GM21381 (cell line): Measurements from ENCODE around the gene CCL21.
A peak's percentile ranks its signal among the peaks of the same experiment; 100 is the strongest.

Experiments
- ATAC-seq: cut with Tn5 transposase; IDR thresholded peaks from one replicate; pipeline ENCODE4 v1.9.1; 2021; ENCODE audit warnings: mild to moderate bottlenecking, moderate library complexity; ENCODE audit not compliant: unreplicated experiment

The CCL21 gene

GRCh38 chr9:34675048-34675714 is 34.8 kb downstream of the CCL21 start:
- no peak for ATAC-seq

DNA sequence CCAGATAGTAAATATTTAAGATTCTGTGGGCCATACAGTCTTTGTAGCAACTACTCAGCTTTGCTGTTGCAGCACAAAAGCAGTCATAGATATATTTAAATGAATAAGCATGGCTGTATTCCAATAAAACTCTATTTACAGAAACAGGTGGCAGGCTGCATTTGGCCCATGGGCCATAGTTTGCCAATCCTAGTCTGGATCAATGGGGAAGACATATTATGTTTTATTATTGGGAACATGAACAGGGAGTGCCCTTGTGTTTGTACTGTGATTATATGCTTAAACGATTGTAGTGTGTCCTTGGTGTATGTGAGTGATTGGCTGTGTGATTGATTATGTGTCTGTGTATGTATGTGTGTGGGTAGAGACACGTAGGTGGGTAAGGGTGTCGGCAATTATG is 35.5 kb downstream of the CCL21 start:
- ATAC-seq, result no peak

GRCh38 chr9:34671307-34671706 is 38.6 kb downstream of the CCL21 start:
- ATAC-seq, result no peak

GRCh38 chr9:34669809-34670562 is 40.0 kb downstream of the CCL21 start:
- ATAC-seq, result no peak

DNA sequence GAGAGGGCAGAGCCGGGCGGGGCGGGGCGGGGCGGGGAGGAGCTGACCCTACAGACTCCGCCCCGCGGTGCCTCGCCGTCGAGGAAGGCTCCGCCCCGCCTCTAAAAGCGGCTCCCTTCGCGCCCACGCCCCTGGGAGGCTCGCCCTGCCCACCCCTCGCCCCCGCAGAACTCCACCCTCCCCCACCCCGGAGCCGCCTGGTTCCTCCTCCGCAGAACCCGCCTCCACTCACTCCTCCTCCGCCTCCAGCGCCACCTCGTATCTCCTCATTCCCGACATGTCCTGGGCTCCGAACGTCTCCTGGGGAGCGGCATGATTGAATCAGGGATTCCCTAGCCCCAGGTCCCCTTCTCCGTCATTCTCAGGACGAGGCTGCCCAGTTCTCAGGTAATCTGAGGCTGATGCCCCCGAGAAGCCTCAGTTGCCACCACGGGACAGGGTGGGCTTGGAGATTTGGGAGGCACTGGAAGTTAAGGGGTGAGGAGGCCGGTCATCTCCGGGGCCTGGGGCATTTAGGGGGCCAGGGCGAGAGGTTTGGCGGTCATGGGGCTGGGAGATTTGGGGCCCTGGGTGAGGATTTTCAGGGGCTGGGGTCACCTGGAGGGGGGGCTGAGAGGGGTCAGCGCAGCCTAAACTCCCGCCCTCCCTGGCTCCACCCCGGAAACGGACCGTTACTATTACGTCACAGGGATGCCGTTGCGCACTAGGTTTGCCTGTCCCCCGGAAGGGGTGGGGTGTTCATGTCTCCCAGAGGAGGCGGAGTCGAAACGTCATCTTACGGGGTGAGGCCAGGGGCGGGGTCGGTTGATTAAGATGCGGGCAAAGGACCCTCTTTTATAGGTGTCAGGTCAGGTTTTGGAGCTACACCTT is 44.3 kb downstream of the CCL21 start:
- peak; percentile 62 for ATAC-seq

GRCh38 chr9:34665067-34665380 is 44.9 kb downstream of the CCL21 start:
- ATAC-seq, result no peak

- peak; percentile 45 for ATAC-seq
These were observed 45.5 kb downstream of the CCL21 start for GRCh38 chr9:34664281-34665066.

- no peak for ATAC-seq
These were observed 46.7 kb downstream of the CCL21 start for GRCh38 chr9:34663303-34663605.

DNA sequence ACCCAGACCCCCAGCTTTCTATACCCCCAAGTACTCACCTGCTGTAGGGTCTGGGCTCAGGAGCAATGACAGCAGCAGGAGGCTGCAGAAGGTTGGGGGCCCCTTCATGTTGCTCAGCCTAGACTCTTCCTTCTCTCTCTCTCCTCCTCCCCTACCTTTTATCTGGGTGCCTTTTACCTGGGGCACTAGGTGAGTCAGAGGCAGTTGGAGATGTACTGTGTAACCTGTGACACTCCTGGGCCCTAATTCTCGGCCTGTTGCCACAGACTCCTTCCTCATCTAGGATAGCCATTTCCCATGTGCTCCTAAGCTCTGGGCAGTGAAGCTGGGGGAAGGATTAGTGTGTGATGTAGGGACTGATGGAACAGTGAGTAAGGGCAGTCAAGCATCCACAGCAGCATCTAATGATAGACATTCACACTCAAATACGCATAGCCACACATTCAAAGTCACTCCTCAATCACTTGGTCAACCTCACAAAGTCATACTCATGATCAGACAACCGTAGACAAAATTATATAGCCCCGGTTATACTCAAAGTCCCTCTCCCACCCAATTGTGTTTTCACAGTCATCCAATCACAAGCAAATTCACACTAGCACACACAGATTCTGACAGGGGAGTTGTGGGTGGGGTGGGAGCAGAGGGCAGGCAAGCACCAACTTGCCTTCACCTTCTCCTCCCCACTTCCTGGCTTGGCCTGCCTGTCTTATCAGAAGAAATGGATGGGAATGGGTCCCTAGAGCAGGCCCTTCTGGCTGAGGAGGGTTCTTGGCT is 47.2 kb downstream of the CCL21 start, which contains the start of gene CCL27:
TSS of gene CCL27 (minus strand) at position 132 of the 777 bp plus-strand sequence. CDS start at position 108, 24 bp downstream.
- ATAC-seq, result no peak

GRCh38 chr9:34659592-34660253 is 50.2 kb downstream of the CCL21 start:
- ATAC-seq, result no peak
